BLaER1 (cell line): ENCODE data around the gene TRIM14.
"Not testable (repeated sequence)": the region's sequence is repeated elsewhere in the genome, so short reads cannot be mapped to it uniquely, and the experiment has no call there.

ENCODE experiments used
- H3K27ac ChIP-seq: shearing (Covaris generic); formaldehyde crosslinking; 2 replicates; pipeline ENCODE4 v1.8.1; 2022
- H3K27me3 ChIP-seq: shearing (Covaris generic); formaldehyde crosslinking; 2 replicates; pipeline ENCODE4 v1.8.1; 2022
- H3K36me3 ChIP-seq: shearing (Covaris generic); formaldehyde crosslinking; 2 replicates; pipeline ENCODE4 v1.8.1; 2022
- H3K4me1 ChIP-seq: shearing (Covaris generic); formaldehyde crosslinking; 2 replicates; pipeline ENCODE4 v1.8.1; 2022
- H3K4me2 ChIP-seq: shearing (Covaris generic); formaldehyde crosslinking; 2 replicates; pipeline ENCODE4 v1.8.1; 2022
- H3K4me3 ChIP-seq: shearing (Covaris generic); formaldehyde crosslinking; 2 replicates; pipeline ENCODE4 v1.8.1; 2022
- H3K9ac ChIP-seq: shearing (Covaris generic); formaldehyde crosslinking; 2 replicates; pipeline ENCODE4 v1.8.1; 2022
- H3K9me3 ChIP-seq: shearing (Covaris generic); formaldehyde crosslinking; 2 replicates; pipeline ENCODE4 v1.8.1; 2022
- H4K20me1 ChIP-seq: shearing (Covaris generic); formaldehyde crosslinking; 2 replicates; pipeline ENCODE4 v1.8.1; 2022
- Cebpa-rat ChIP-seq: shearing (Covaris generic); IDR thresholded peaks from 2 replicates; pipeline ENCODE4 v1.8.1; 2022

Gene TRIM14

DNA sequence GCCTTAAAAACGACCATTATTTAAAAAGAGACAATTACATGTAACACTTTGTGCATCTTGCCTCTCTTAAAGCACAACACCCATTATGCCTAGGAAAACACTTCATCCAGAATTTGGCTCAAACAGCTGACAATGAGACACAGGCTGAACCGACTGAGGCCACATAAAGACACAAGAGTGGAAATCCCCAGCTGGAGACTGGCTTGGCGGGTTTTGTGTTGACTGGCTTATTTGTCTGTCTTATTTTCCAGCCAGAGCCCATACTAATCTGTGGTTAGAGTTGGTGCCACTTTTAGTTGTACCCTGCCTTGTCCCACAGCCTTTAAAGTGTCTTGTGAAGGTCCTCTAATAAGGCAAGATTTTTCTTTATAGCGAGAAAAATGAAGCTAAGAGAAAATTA is 21.2 kb downstream of the TRIM14 start:
- TF ChIP-seq Cebpa-rat: no peak
- Histone ChIP-seq H3K4me2 (no peak overlapping the region), H3K9ac (no peak overlapping the region), H3K4me3 (no peak overlapping the region), H3K36me3 (peaks cover 60% of the 10 kb centered on the region), H3K27me3 (no peaks in the 10 kb centered on the region), H3K4me1 (peaks cover 52% of the 10 kb centered on the region), H3K27ac (no peak overlapping the region), H3K9me3 (no peaks in the 10 kb centered on the region), H4K20me1 (no peaks in the 10 kb centered on the region)

DNA sequence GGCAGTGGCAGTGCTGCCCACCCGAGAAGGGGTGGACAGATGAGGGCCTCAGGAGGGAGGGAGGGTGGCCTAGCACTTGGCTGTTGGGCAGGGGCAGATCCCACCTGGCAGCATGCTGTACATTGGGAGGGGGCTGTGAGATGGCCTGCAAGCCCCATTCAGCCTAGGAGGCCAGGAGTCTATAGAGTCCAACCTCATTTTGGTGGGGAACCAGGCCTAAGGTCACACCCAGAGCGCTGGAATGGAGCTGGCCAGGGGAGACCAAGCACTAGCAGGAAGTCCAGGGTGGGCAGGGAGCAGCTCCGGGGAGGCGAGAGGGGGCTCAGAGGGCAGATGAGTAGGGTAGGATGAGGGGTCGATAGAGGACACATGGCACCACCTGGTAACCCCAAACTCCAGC is 22.9 kb downstream of the TRIM14 start:
- no peak overlapping the region for H3K4me3 ChIP-seq
- no peak for TF ChIP-seq Cebpa-rat
- no peaks in the 10 kb centered on the region for H4K20me1 ChIP-seq
- H3K4me1 ChIP-seq: peaks cover 35% of the 10 kb centered on the region
- no peaks in the 10 kb centered on the region for H3K9me3 ChIP-seq
- no peak overlapping the region for H3K4me2 ChIP-seq
- H3K36me3 ChIP-seq: peaks cover 64% of the 10 kb centered on the region
- H3K9ac ChIP-seq: no peak overlapping the region
- no peaks in the 10 kb centered on the region for H3K27me3 ChIP-seq
- H3K27ac ChIP-seq: no peak overlapping the region

DNA sequence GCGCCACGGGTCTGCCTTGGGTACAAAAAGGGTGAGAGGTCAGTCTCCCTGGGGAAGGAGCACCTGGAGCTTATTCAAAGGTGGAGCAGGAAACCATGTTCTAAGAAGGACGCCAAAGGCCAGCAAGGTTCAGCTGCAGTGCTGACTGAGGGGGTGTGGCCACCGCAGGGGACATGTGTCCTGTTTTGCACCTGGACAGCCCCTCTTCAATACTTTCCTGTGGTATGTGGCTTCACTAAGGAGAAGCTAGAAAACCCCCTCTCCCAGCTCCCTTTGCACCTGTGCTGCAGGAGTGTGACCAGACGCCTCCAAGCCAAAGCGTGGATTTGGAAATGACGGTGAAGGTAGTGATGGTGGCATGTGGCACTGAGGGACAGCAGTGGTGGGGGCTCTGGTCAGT is 23.6 kb downstream of the TRIM14 start:
- TF ChIP-seq Cebpa-rat: no peak

DNA sequence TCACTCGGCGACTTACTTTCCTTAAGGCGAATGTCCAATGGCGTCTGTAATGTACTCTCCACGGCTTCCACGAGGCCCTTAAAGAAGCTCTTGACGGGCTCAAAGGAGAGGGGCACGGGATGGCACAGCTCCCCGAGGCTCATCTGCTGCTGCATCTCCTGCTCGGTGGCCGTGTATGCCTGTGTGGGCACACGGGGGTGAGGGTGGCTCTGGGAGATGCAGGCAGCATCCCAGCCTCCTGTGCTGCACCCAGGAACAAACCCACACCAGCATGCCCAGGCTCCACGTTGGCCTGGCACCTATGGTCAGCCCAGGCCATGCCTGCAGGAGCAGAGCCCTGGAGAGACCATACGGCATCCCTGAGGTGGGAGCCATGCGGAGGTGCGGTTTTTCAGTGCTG is 24.2 kb downstream of the TRIM14 start:
- H3K4me2 ChIP-seq: no peak overlapping the region
- H3K27ac ChIP-seq: no peak overlapping the region
- no peaks in the 10 kb centered on the region for H3K27me3 ChIP-seq
- H3K36me3 ChIP-seq: peaks cover 72% of the 10 kb centered on the region
- H3K9me3 ChIP-seq: no peaks in the 10 kb centered on the region
- no peak for TF ChIP-seq Cebpa-rat
- no peak overlapping the region for H3K4me3 ChIP-seq
- no peak overlapping the region for H3K9ac ChIP-seq
- H4K20me1 ChIP-seq: no peaks in the 10 kb centered on the region
- H3K4me1 ChIP-seq: peaks cover 23% of the 10 kb centered on the region

More for the DNA sequence above, 23.6 kb downstream of the TRIM14 start:
- no peak overlapping the region for H3K4me2 ChIP-seq
- peaks cover 68% of the 10 kb centered on the region for H3K36me3 ChIP-seq
- H3K27me3 ChIP-seq: no peaks in the 10 kb centered on the region
- H3K27ac ChIP-seq: 0 out of 2 replicates have a peak overlapping the region, but pooled peaks have one; percentile 2
- H3K9ac ChIP-seq: no peak overlapping the region
- H3K4me3 ChIP-seq: no peak overlapping the region
- H3K4me1 ChIP-seq: peaks cover 28% of the 10 kb centered on the region
- no peaks in the 10 kb centered on the region for H4K20me1 ChIP-seq
- no peaks in the 10 kb centered on the region for H3K9me3 ChIP-seq

DNA sequence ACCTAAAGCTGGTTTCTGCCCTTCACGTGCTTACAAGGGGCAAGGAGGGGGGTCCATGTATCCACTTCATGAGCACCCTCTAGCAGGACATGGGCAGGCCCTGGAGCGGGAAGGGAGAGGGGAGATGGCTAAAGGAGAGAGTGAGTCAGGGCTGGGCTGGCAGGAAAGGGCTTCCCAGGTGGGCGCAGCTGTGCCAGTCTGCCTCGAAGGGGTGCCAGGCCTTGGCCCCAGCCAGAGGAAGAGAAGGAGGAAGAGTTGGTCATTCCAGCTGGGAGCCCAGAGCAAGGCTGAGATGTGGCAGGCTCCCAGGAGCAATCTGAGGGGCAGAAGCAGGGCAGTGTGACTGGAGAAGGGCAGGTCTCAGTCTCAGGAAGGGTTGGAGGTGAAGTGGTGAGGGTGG is 24.7 kb downstream of the TRIM14 start:
- no peak overlapping the region for H3K9ac ChIP-seq
- no peaks in the 10 kb centered on the region for H3K9me3 ChIP-seq
- no peak overlapping the region for H3K4me2 ChIP-seq
- 0 out of 2 replicates have a peak overlapping the region, but pooled peaks have one; percentile 41 for H3K27ac ChIP-seq
- no peak for TF ChIP-seq Cebpa-rat
- no peaks in the 10 kb centered on the region for H4K20me1 ChIP-seq
- H3K36me3 ChIP-seq: peaks cover 76% of the 10 kb centered on the region
- no peak overlapping the region for H3K4me3 ChIP-seq
- no peaks in the 10 kb centered on the region for H3K27me3 ChIP-seq
- H3K4me1 ChIP-seq: peaks cover 18% of the 10 kb centered on the region

DNA sequence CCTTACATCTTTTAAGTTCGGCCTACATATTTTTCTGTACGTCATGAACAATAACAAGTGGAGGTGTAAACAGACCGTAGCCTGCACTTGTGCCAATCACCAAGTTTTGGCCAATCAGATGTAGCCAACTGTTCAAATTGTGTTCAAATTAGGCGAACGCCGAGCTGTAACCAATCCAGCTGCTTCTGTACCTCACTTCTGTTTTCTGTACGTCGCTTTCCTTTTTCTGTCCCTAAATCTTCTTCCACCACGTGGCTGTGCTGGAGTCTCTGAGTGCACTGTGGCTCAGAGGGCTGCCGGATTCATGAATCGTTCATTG is 26.4 kb downstream of the TRIM14 start:
- Histone ChIP-seq H3K4me1 (peaks cover 6% of the 10 kb centered on the region), H3K4me3 (no peak overlapping the region), H3K27ac (no peak overlapping the region), H3K4me2 (no peak overlapping the region), H3K27me3 (no peaks in the 10 kb centered on the region), H4K20me1 (no peaks in the 10 kb centered on the region), H3K9ac (no peak overlapping the region), H3K36me3 (peaks cover 70% of the 10 kb centered on the region), H3K9me3 (peaks cover 5% of the 10 kb centered on the region; the same call in 1 of the 2 replicates)
- no peak for TF ChIP-seq Cebpa-rat

DNA sequence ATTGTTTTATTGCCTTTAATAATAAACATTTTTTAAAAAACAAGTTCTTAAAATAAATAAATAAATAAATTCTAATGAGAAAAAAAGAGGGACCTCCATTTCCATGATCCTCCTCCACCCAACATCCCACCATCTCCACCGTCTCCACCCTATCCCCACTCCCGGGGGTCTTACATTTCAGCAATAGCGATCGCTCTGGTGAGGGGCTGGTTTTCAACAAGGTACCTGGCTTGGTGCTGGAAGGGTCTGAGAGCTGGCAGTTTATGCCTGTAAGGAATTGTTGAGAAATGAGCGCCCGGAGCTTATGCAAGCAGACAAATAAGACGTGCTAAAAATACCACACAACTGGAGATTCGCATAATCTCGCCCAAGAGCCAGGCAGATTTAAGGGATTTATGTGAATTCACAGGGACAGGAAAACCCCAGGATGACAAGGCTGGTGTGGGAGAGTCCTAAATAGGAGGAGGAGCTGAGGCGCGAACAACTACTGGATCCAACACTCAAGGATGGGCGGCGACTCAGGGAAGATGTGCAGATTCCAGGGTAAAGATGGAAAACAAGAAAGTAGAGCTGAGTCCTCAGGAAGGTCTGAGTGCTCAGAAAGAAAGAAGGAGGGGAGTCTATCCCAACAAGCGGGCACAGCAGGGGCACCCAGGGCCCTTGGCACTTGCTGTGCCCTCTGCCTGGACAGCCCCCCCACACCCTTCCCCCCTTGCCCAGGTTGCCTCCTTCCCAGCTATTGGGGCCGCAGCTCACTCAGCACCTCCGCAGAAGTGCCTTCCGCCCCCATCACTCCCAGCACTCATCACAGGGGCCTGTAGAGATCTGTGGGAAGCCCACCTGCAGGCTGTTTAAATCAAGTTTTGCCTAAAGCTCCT is 27.0 kb downstream of the TRIM14 start:
- peaks cover 70% of the 10 kb centered on the region for H3K36me3 ChIP-seq
- H3K4me2 ChIP-seq: no peak overlapping the region

DNA sequence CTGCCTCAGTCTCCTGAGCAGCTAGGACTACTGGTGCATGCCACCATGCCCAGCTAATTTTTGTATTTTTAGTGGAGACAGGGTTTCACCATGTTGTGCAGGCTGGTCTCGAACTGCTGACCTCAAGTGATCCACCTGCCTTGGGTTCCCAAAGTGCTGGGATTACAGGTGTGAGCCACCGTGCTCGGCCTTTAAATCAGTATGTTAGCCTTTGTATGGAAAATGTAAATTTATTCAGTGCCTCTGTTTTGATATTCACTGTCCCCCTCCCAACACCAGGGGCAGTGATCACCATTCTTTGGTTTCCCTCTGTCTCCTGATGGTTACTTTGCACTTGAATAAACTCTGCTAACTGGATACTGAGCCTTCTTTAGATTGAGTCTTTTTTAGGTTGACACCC is 28.3 kb downstream of the TRIM14 start:
- H3K36me3 ChIP-seq: peaks cover 66% of the 10 kb centered on the region
- H3K9me3 ChIP-seq: not testable (repeated sequence)

More for the DNA sequence above, 27.0 kb downstream of the TRIM14 start:
- Histone ChIP-seq H3K9me3 (peaks cover 6% of the 10 kb centered on the region; the same call in 1 of the 2 replicates), H3K4me3 (no peak overlapping the region), H3K27ac (no peak overlapping the region), H3K4me1 (peaks cover 12% of the 10 kb centered on the region; the same call in 1 of the 2 replicates), H4K20me1 (no peaks in the 10 kb centered on the region), H3K27me3 (no peaks in the 10 kb centered on the region), H3K9ac (no peak overlapping the region)
- TF ChIP-seq Cebpa-rat: no peak

DNA sequence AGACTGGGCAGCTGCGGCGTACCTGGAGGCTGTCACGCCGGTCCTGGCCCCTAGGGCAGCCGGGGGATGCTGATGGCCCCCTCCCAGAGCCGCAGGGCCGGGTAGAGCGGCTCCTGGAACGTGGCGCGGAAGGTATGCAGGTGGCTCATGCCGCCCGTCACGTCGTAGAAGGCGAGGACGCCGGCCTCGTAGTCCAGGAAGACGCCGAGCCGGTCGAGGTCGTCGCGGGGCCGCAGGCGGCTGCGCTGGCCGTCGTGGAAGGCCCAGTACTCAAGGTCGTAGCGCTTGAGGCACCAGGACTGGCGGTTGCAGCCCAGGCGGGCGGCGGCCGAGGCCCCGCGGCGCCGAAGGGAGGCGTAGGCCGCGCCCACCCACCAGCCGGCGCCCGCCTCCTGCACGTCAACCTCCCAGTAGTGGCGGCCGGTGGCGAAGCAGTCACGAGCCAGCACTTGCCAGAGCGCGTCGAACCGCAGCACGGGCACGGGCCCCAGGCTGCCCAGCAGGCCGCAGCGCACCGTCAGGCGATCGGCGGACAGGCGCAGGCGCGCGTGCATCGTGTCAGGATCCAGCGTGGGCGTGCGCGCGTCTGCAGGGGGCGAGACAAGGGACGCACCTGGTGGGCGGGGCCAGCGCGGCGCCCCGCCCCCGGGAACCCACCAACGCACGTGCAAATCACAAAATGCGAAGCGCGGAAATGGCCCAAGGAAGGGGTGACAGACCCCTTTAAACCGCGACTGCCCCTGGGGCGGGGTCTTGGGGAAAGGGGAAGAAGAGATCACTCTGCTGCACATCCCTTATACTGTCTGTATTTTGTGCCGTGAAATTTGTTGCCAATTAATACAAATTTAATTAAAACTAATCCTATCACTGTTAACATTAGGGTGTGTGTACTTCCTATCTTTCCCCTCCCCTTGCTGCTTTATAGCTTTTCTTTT is 31.3 kb downstream of the TRIM14 start:
- no peak overlapping the region for H3K27ac ChIP-seq

More for the DNA sequence above, 28.3 kb downstream of the TRIM14 start:
- H3K4me1 ChIP-seq: peaks cover 25% of the 10 kb centered on the region
- not testable (repeated sequence) for H3K4me2 ChIP-seq, H3K27ac ChIP-seq, H4K20me1 ChIP-seq, H3K4me3 ChIP-seq, H3K27me3 ChIP-seq, H3K9ac ChIP-seq

More for the DNA sequence above, 31.3 kb downstream of the TRIM14 start:
- peaks cover 64% of the 10 kb centered on the region for H3K36me3 ChIP-seq
- no peaks in the 10 kb centered on the region for H3K27me3 ChIP-seq
- peaks cover 6% of the 10 kb centered on the region; the same call in 1 of the 2 replicates for H3K9me3 ChIP-seq
- no peaks in the 10 kb centered on the region for H4K20me1 ChIP-seq
- no peak overlapping the region for H3K9ac ChIP-seq
- H3K4me3 ChIP-seq: no peak overlapping the region
- no peak for TF ChIP-seq Cebpa-rat
- 0 out of 2 replicates have a peak overlapping the region, but pooled peaks have one; percentile 17 for H3K4me2 ChIP-seq
- peaks cover 28% of the 10 kb centered on the region for H3K4me1 ChIP-seq
